Naive thymus-derived CD4-positive, alpha-beta T cell (primary cell): ENCODE measurements around the gene E2F4. TPM values are rescaled to one million over a fixed set of nuclear protein-coding genes. Genes with fewer than 3 reads are reported as not detected.

Experiments used
- ATAC-seq: fragments of 150-1000 bp; cut with Tn5 transposase; 2 replicates; pipeline ENCODE4 v1.10.0; 2021; ENCODE audit warnings: mild to moderate bottlenecking, moderate library complexity
- CTCF ChIA-PET: fragments of 350-600 bp; sonication (Branson Sonifier 250); formaldehyde crosslinking; loops from one replicate; lab custom pipeline; 2021; ENCODE audit warnings: antibody characterized with exemption; lab: Charles Lee
- POLR2A ChIA-PET: fragments of 350-600 bp; sonication (Branson Sonifier 250); formaldehyde crosslinking; loops from one replicate; lab custom pipeline; 2021; ENCODE audit warnings: antibody characterized with exemption, inconsistent platforms; lab: Charles Lee
- DNase-seq, 9 donors: peaks; one replicate each; pipeline versions ENCODE4 v3.0.0 to v3.0.0-alpha.2; 2020 to 2022; ENCODE audit warnings: mixed read lengths in 1 of 9
- H3K27ac ChIP-seq: one replicate; pipeline ENCODE4 v1.7.0; 2013; ENCODE audit warnings: mild to moderate bottlenecking, low read depth, low read length, moderate library complexity
- H3K27me3 ChIP-seq, 2 donors: one replicate each; pipeline ENCODE4 v1.7.0; 2013; ENCODE audit warnings: low read length in 2 of 2, mild to moderate bottlenecking in 2 of 2, moderate library complexity in 2 of 2; ENCODE audit not compliant: control insufficient read depth in 2 of 2, insufficient read depth in 2 of 2
- H3K36me3 ChIP-seq, 3 experiments: 1 replicate in 2 of 3; 2 replicates in 1 of 3; pipeline ENCODE4 v1.7.0; 2013; ENCODE audit warnings: low read length in 3 of 3, mild to moderate bottlenecking in 3 of 3, moderate library complexity in 1 of 3; ENCODE audit not compliant: insufficient read depth in 3 of 3, control insufficient read depth in 2 of 3
- H3K4me1 ChIP-seq, 2 donors: one replicate each; pipeline ENCODE4 v1.7.0; 2013; ENCODE audit warnings: low read length in 2 of 2, mild to moderate bottlenecking in 2 of 2, moderate library complexity in 1 of 2; ENCODE audit not compliant: control insufficient read depth in 2 of 2, insufficient read depth in 2 of 2
- H3K4me3 ChIP-seq: 2 replicates; pipeline ENCODE4 v1.7.0; 2013; ENCODE audit warnings: mild to moderate bottlenecking, low read length
- H3K9me3 ChIP-seq, 3 experiments: 1 replicate in 2 of 3; 2 replicates in 1 of 3; pipeline ENCODE4 v1.7.0; 2013; ENCODE audit warnings: low read length in 3 of 3; ENCODE audit not compliant: control insufficient read depth in 2 of 3
- H3K27ac Mint-ChIP-seq, 9 donors: one replicate each; pipeline ENCODE4 v1.8.0; 2020 to 2022; ENCODE audit warnings: mixed read lengths in 9 of 9, mild to moderate bottlenecking in 8 of 9, moderate library complexity in 5 of 9, inconsistent platforms in 2 of 9
- H3K27me3 Mint-ChIP-seq, 5 donors: one replicate each; pipeline ENCODE4 v1.8.0; 2021 to 2022; ENCODE audit warnings: mixed read lengths in 5 of 5, mild to moderate bottlenecking in 1 of 5
- H3K36me3 Mint-ChIP-seq, 5 donors: one replicate each; pipeline ENCODE4 v1.8.0; 2020 to 2022; ENCODE audit warnings: mixed read lengths in 5 of 5, mild to moderate bottlenecking in 3 of 5, inconsistent platforms in 1 of 5
- H3K4me1 Mint-ChIP-seq, 7 donors: one replicate each; pipeline ENCODE4 v1.8.0; 2020 to 2022; ENCODE audit warnings: mixed read lengths in 7 of 7, mild to moderate bottlenecking in 3 of 7, inconsistent platforms in 1 of 7
- H3K4me3 Mint-ChIP-seq, 10 donors: one replicate each; pipeline ENCODE4 v1.8.0; 2020 to 2022; ENCODE audit warnings: mild to moderate bottlenecking in 10 of 10, mixed read lengths in 10 of 10, moderate library complexity in 6 of 10, inconsistent platforms in 2 of 10
- H3K9me3 Mint-ChIP-seq, 11 donors: one replicate each; pipeline ENCODE4 v1.8.0; 2020 to 2022; ENCODE audit warnings: mixed read lengths in 11 of 11, mild to moderate bottlenecking in 4 of 11, inconsistent platforms in 1 of 11, moderate library complexity in 1 of 11
- intact Hi-C, 2 donors: fragments of 100-400 bp; cut with micrococcal nuclease; formaldehyde crosslinking; loops; one replicate each; pipeline ENCODE4 v1.15.1; 2023
- polyA plus RNA-seq, 2 donors: library from polyadenylated mRNA; unstranded; fragments of 300-500 nt; fragmentation: Illumina TruSeq; gene quantifications; one replicate each; pipeline ENCODE4 v1.2.3, GENCODE V29; 2021
- total RNA-seq, 6 experiments: library from RNA in 5 of 6; stranded (reverse) in 5 of 6; gene quantifications; 1 replicate in 5 of 6; 2 replicates in 1 of 6; pipeline ENCODE4 v1.2.3 and lab custom pipeline; 2021 to 2026

Gene E2F4
- total and polyA plus RNA-seq, 7 experiments from 2014 or later: 59.4 to 133 (median 73.0) TPM

DNA sequence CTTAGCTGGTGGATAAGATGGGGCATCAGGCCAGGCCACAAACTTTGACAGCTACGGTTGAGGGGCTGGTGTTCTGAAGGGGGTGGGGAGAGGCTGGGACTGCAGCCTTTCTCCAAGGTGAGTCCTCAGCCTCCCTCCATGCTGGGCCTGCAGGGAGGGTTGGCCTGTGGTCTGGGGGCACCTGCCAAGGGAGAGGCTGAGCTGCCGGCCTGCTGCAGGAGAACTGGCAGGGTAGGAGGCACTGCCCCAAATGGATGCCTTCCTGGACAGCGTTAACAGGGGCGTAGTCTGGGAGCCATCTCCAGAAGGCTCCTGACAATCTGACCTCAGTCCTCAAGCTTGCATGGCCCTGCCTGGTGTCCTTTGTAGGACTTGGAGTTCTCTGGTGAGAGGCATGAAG lies 12.1 kb downstream of the E2F4 start:
- ATAC-seq (no peak), DNase-seq (no peak)
- H3K27me3 ChIP-seq: no peaks in the 10 kb centered on the region
- no peaks in the 10 kb centered on the region for H3K4me1 ChIP-seq
- ChIA-PET CTCF (no interaction called here), POLR2A (interaction anchor here (1.5 kb wide), 1 partner anchor 10 kb away, joined by 3 read pairs; no protein-coding TSS in a partner anchor)
- no peaks in the 10 kb centered on the region for H3K9me3 ChIP-seq
- Mint-ChIP-seq H3K4me1 (peaks cover 0 to 5% (median 0%) of the 10 kb centered on the region in 7 donors), H3K9me3 (peaks cover 0 to 1% (median 0%) of the 10 kb centered on the region in 11 donors), H3K27ac (no peak overlapping the region), H3K36me3 (peaks cover 0 to 3% (median 0%) of the 10 kb centered on the region in 5 donors), H3K4me3 (no peak overlapping the region), H3K27me3 (no peaks in the 10 kb centered on the region)
- no peak overlapping the region for H3K4me3 ChIP-seq
- H3K36me3 ChIP-seq: peaks cover 0 to 45% (median 3%) of the 10 kb centered on the region in 3 experiments
- intact Hi-C loops: no loop called here
- H3K27ac ChIP-seq: no peak overlapping the region

GRCh38 chr16:67206129-67206837 lies 14.3 kb downstream of the E2F4 start:
- no peaks in the 10 kb centered on the region for H3K27me3 Mint-ChIP-seq
- peaks cover 0 to 3% (median 0%) of the 10 kb centered on the region in 7 donors for H3K4me1 Mint-ChIP-seq
- peaks cover 0 to 1% (median 0%) of the 10 kb centered on the region in 11 donors for H3K9me3 Mint-ChIP-seq
- H3K36me3 Mint-ChIP-seq: no peaks in the 10 kb centered on the region
- no peaks in the 10 kb centered on the region for H3K4me1 ChIP-seq
- H3K27me3 ChIP-seq: no peaks in the 10 kb centered on the region
- ChIA-PET POLR2A (no interaction called here), CTCF (no interaction called here)
- no peaks in the 10 kb centered on the region for H3K9me3 ChIP-seq
- H3K4me3 ChIP-seq: no peak overlapping the region
- peaks cover 0 to 35% (median 3%) of the 10 kb centered on the region in 3 experiments for H3K36me3 ChIP-seq
- intact Hi-C loops: no loop called here
- H3K27ac Mint-ChIP-seq: peak overlapping the region in 3 of 9 donors; percentile 10 to 40 (median 34)
- H3K4me3 Mint-ChIP-seq: no peak overlapping the region
- H3K27ac ChIP-seq: no peak overlapping the region
- DNase-seq: no peak
- no peak for ATAC-seq

GRCh38 chr16:67206838-67207248 lies 14.9 kb downstream of the E2F4 start:
- intact Hi-C loops: no loop called here
- no peaks in the 10 kb centered on the region for H3K27me3 Mint-ChIP-seq
- peak overlapping the region in 1 of 9 donors; percentile 10 for H3K27ac Mint-ChIP-seq
- ChIA-PET POLR2A (no interaction called here), CTCF (interaction anchor here (0.6 kb wide), 1 partner anchor 521 kb away, joined by 3 read pairs; no protein-coding TSS in a partner anchor)
- no peak overlapping the region for H3K4me3 ChIP-seq
- no peaks in the 10 kb centered on the region for H3K4me1 ChIP-seq
- H3K36me3 Mint-ChIP-seq: peaks cover 0 to 3% (median 0%) of the 10 kb centered on the region in 5 donors
- peaks cover 0 to 3% (median 0%) of the 10 kb centered on the region in 7 donors for H3K4me1 Mint-ChIP-seq
- peaks cover 0 to 1% (median 0%) of the 10 kb centered on the region in 11 donors for H3K9me3 Mint-ChIP-seq
- no peaks in the 10 kb centered on the region for H3K9me3 ChIP-seq
- H3K27ac ChIP-seq: no peak overlapping the region
- no peaks in the 10 kb centered on the region for H3K27me3 ChIP-seq
- ATAC-seq: no peak
- H3K36me3 ChIP-seq: peaks cover 0 to 30% (median 0%) of the 10 kb centered on the region in 3 experiments
- H3K4me3 Mint-ChIP-seq: no peak overlapping the region
- no peak for DNase-seq

DNA sequence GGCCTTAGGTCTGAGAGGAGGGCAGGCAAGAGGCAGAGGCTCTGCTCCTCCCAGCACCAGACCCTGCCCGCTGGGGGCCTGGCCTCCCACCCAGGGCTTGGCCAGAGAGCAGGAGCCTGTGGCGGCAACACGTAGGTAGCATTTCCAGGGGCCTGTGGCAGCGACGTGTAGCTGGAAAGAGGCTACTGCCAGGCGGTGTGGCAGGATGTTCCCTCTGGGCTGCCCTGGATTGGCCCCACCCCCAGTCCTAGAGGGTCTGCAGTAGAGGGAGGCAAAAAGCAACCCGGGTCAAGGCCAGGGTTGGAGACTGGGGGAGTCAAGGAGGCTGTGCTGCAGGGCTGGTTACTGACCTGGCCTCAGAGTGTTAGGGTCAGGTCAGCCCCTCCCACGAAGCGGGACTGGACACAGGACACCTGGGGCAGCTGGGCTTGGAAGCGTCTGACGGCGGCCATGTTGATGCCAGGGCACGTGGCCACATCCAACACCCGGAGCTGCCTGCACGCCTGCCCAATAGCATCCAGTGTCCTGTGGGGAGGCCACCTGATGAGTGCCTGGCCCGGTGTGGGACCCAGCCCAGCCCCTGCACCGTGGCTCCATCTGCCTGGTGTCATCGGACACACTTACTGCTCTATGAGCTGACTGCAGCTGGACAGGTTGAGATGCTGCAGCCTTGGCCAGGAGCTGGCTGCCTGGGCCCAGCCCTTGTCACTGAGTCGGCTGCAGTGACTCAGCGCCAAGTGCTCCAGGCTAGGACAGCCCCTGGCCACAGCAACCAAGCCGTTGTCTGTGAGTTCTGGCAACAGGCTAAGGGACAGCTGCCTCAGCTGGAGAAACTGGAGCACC lies 15.5 kb downstream of the E2F4 start:
- Mint-ChIP-seq H3K36me3 (peaks cover 0 to 4% (median 0%) of the 10 kb centered on the region in 5 donors), H3K4me1 (peaks cover 0 to 3% (median 0%) of the 10 kb centered on the region in 7 donors), H3K27ac (no peak overlapping the region), H3K27me3 (no peaks in the 10 kb centered on the region), H3K4me3 (no peak overlapping the region), H3K9me3 (peaks cover 0 to 1% (median 0%) of the 10 kb centered on the region in 11 donors)
- ChIA-PET POLR2A (interaction anchor here (0.8 to 1.5 kb wide), 2 partner anchors 19 to 213 kb away, joined by 3 to 4 read pairs; partner anchors contain the start of gene TMEM208), CTCF (interaction anchor here (0.6 kb wide), 2 partner anchors 39 to 521 kb away, joined by 3 to 4 read pairs; no protein-coding TSS in a partner anchor)
- Histone ChIP-seq H3K36me3 (peaks cover 0 to 24% (median 0%) of the 10 kb centered on the region in 3 experiments), H3K9me3 (no peaks in the 10 kb centered on the region), H3K27ac (no peak overlapping the region), H3K27me3 (no peaks in the 10 kb centered on the region), H3K4me1 (no peaks in the 10 kb centered on the region), H3K4me3 (no peak overlapping the region)
- no peak for ATAC-seq
- no peak for DNase-seq
- intact Hi-C loops: no loop called here

DNA sequence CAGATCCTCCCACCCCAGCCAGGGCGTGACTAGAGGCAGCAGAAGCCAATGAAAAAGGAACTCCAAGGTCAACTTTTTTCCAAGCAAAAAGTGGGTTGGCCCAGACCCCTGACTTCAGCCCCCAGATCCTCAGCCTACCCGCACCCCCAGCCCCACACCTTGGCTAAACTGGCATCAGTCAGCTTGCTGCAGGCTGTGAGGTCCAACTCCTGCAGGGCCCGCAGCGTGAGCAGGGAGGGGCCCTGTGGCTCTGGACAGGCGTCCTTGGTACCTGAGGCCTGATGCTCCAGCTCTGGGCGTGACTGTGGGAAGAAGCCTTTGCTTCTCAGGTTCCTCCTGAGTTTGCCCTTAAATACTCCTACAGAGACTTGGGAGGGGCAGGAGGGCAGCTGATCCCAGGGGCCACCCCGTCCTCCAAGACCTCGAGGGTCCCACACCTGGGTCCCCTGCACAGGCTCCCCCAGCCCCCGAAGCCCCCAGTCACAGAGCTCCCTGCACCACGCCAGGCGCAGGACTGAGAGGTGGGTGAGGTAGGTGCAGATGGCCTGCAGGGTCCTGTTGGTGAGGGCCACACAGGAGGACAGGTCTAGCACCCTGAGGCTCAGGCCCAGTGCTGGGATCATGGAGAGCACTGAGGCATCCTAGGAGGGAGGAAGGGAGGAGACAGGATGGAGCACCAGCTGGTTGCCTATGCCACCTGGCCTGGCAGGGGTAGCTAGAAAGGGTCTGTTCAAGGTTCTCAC lies 16.4 kb downstream of the E2F4 start:
- no peak for ATAC-seq
- DNase-seq: no peak
- peaks cover 0 to 4% (median 0%) of the 10 kb centered on the region in 5 donors for H3K36me3 Mint-ChIP-seq
- no peaks in the 10 kb centered on the region for H3K4me1 ChIP-seq
- peaks cover 0 to 15% (median 0%) of the 10 kb centered on the region in 3 experiments for H3K36me3 ChIP-seq
- POLR2A ChIA-PET: interaction anchor here (0.8 to 2.0 kb wide), 5 partner anchors 10 to 214 kb away, joined by 3 to 5 read pairs (median 4); partner anchors contain the start of gene TMEM208
- intact Hi-C loops: no loop called here
- H3K27ac Mint-ChIP-seq: peak overlapping the region in 2 of 9 donors; percentile 31 to 52
- peaks cover 0 to 1% (median 0%) of the 10 kb centered on the region in 11 donors for H3K9me3 Mint-ChIP-seq
- no peak overlapping the region for H3K4me3 Mint-ChIP-seq
- H3K27me3 Mint-ChIP-seq: no peaks in the 10 kb centered on the region
- peaks cover 0 to 5% (median 0%) of the 10 kb centered on the region in 7 donors for H3K4me1 Mint-ChIP-seq
- H3K27ac ChIP-seq: no peak overlapping the region
- CTCF ChIA-PET: interaction anchor here (0.5 kb wide), 1 partner anchor 94 kb away, joined by 3 read pairs; no protein-coding TSS in a partner anchor
- no peaks in the 10 kb centered on the region for H3K9me3 ChIP-seq
- H3K4me3 ChIP-seq: no peak overlapping the region
- no peaks in the 10 kb centered on the region for H3K27me3 ChIP-seq

GRCh38 chr16:67209565-67209964 lies 17.6 kb downstream of the E2F4 start:
- no peak overlapping the region for H3K4me3 ChIP-seq
- ATAC-seq (no peak), DNase-seq (no peak)
- no peak overlapping the region for H3K27ac ChIP-seq
- ChIA-PET POLR2A (interaction anchor here (0.6 to 2.0 kb wide), 4 partner anchors 12 to 183 kb away, joined by 3 to 5 read pairs (median 4); no protein-coding TSS in a partner anchor), CTCF (no interaction called here)
- H3K36me3 Mint-ChIP-seq: peaks cover 0 to 4% (median 0%) of the 10 kb centered on the region in 5 donors
- peaks cover 0 to 5% (median 0%) of the 10 kb centered on the region in 7 donors for H3K4me1 Mint-ChIP-seq
- H3K27me3 ChIP-seq: no peaks in the 10 kb centered on the region
- H3K4me1 ChIP-seq: no peaks in the 10 kb centered on the region
- H3K4me3 Mint-ChIP-seq: no peak overlapping the region
- H3K27ac Mint-ChIP-seq: peak overlapping the region in 1 of 9 donors; percentile 48
- no peaks in the 10 kb centered on the region for H3K9me3 ChIP-seq
- intact Hi-C loops: no loop called here
- no peaks in the 10 kb centered on the region for H3K27me3 Mint-ChIP-seq
- peaks cover 0 to 3% (median 0%) of the 10 kb centered on the region in 3 experiments for H3K36me3 ChIP-seq
- H3K9me3 Mint-ChIP-seq: peaks cover 0 to 1% (median 0%) of the 10 kb centered on the region in 11 donors
